Epithelial cell of proximal tubule (primary cell): ENCODE results near the gene DDX4. TPM values are rescaled to one million over a fixed set of nuclear protein-coding genes. Genes with fewer than 3 reads are reported as not detected.

Experiments
- DNase-seq: peaks from one replicate; pipeline ENCODE4 v3.0.0-alpha.2; 2011; ENCODE audit warnings: low read depth
- H3K4me3 ChIP-seq: 2 replicates; pipeline ENCODE4 v1.5.1; 2011; ENCODE audit warnings: low read depth, mild to moderate bottlenecking, low read length
- total RNA-seq: library from RNA; depleted of rRNA; stranded (reverse); fragments of >200 nt; gene quantifications from 2 replicates; pipeline ENCODE4 v1.2.3, GENCODE V29; 2015
- TF ChIP-seq, protein P1 (sequence below): conservative IDR thresholded peaks from 2 replicates; pipeline ENCODE4 v1.5.1; 2012; ENCODE audit warnings: low read depth, mild to moderate bottlenecking, low read length

DDX4 gene
- total RNA-seq, 1 donor from 2014 or later = not detected

- TF ChIP-seq, protein P1, sequence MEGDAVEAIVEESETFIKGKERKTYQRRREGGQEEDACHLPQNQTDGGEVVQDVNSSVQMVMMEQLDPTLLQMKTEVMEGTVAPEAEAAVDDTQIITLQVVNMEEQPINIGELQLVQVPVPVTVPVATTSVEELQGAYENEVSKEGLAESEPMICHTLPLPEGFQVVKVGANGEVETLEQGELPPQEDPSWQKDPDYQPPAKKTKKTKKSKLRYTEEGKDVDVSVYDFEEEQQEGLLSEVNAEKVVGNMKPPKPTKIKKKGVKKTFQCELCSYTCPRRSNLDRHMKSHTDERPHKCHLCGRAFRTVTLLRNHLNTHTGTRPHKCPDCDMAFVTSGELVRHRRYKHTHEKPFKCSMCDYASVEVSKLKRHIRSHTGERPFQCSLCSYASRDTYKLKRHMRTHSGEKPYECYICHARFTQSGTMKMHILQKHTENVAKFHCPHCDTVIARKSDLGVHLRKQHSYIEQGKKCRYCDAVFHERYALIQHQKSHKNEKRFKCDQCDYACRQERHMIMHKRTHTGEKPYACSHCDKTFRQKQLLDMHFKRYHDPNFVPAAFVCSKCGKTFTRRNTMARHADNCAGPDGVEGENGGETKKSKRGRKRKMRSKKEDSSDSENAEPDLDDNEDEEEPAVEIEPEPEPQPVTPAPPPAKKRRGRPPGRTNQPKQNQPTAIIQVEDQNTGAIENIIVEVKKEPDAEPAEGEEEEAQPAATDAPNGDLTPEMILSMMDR = no peak
- no peak overlapping the region for H3K4me3 ChIP-seq
- no peak for DNase-seq
Measured at GRCh38 chr5:55864606-55865541, 127.0 kb downstream of the DDX4 start.

DNA sequence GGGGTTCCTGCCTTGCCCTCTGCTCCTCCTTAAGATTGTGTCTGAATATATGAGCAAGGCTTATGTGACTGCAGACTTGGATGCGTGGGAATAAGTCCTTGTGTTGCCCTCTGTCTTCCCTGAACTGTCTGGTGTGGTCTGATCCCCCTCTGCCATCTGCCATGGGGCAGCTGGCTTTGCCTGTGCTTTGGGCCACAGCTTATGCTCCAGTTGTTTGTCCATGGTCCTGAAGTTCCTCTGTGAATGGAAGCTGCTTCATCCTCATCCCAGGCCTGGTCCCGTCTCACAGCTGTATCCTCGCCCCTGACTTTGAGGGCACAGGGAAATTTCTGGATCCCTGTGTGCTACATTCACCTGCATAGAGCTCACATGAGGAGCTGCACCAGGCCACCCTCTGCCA is 128.0 kb downstream of the DDX4 start:
- no peak for DNase-seq
- TF ChIP-seq, protein P1 = no peak
- H3K4me3 ChIP-seq = no peak overlapping the region

DNA sequence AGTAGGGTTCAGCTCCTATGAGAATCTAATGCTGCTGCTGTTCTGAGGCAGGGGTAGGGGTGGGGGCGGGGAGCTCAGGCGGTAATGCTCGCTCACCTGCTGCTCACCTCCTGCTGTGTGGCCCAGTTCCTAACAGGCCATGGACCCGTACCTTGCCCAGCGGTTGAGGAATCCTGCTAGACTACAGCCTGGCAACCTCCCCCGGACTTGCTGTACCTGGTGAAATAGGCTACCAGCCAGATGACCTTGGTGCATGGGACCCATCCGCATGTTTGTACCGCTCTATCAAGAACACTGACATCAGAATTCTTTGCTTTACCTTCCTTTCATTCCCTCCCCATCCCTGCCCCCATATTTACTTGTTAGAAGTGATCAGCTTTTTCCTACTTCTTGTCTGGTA is 128.6 kb downstream of the DDX4 start:
- H3K4me3 ChIP-seq = no peak overlapping the region
- no peak for DNase-seq
- TF ChIP-seq, protein P1 = no peak

Other genes starting within 250 kb of the DDX4 start
- 19.8 and 36.2 TPM in 2 replicates for gene PLPP1, start 203.1 kb upstream of the DDX4 start, total RNA-seq
- 15.0 and 17.6 TPM in 2 replicates for gene SLC38A9, start 25.7 kb upstream of the DDX4 start, total RNA-seq
- 2.5 and 2.9 TPM in 2 replicates for gene IL31RA, start 113.3 kb downstream of the DDX4 start, total RNA-seq